Measurements from ENCODE around the gene NSD2.

DNA sequence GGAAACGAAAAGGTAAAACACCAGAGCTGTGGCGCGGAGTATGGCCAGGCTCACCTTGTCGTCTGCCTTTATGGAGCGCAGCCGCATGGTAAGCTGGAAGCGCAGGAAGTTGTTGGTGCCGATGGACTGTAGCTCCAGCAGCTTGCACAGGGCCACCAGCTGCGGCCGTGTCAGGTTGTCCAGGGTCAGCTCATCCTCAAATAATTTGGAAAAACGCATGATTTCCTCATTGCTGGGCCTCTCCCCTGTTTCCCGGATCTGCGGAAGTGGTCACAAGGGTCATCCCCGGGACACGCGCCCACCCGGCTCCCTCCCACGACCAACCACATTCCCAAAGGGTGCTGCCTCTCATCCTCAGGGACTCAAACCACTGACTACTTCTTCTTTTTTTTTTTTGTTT is 38.5 kb upstream of the NSD2 start:
- TF ChIP-seq CTCF (IDR thresholded peaks at IDR 0.05), result no peak
- no peak for TF ChIP-seq POLR2A (IDR thresholded peaks at IDR 0.05)
- TF ChIP-seq EP300 (IDR thresholded peaks at IDR 0.05), result no peak

Measured in sigmoid colon (tissue), 4 donors.